Heart left ventricle (tissue), 16 donors: ENCODE measurements around the gene IL12A. TPM values are rescaled to one million over a fixed set of nuclear protein-coding genes. Genes with fewer than 3 reads are reported as not detected.

Experiments used
- ATAC-seq, 4 donors: fragments of 200-7000 bp; cut with Tn5 transposase; one replicate each; pipeline ENCODE4 v1.9.1; 2020 to 2022; ENCODE audit warnings: moderate library complexity in 4 of 4, mild to moderate bottlenecking in 3 of 4, moderate number of reproducible peaks in 1 of 4
- DNase-seq, 5 donors: peaks; one replicate each; pipeline ENCODE4 v3.0.0-alpha.2; 2020
- H3K27ac ChIP-seq, 12 donors: fragments of 200-600 bp; sonication (generic) in 4 of 12; one replicate each; pipeline versions ENCODE4 v1.5.0 to v1.8.0; 2016 to 2022; ENCODE audit warnings: mild to moderate bottlenecking in 2 of 12
- H3K27me3 ChIP-seq, 9 donors: fragments of 200-600 bp; sonication (generic) in 2 of 9; one replicate each; pipeline versions ENCODE4 v1.5.1 to v1.8.0; 2016 to 2022; ENCODE audit warnings: mild to moderate bottlenecking in 3 of 9
- H3K36me3 ChIP-seq, 9 donors: fragments of 200-600 bp; sonication (generic) in 2 of 9; one replicate each; pipeline versions ENCODE4 v1.5.0 to v1.8.0; 2018 to 2022; ENCODE audit warnings: mild to moderate bottlenecking in 2 of 9
- H3K4me1 ChIP-seq, 12 donors: fragments of 200-600 bp; sonication (generic) in 4 of 12; one replicate each; pipeline versions ENCODE4 v1.5.0 to v1.8.0; 2016 to 2022; ENCODE audit warnings: mild to moderate bottlenecking in 3 of 12
- H3K4me3 ChIP-seq, 12 donors: fragments of 200-600 bp; sonication (generic) in 4 of 12; one replicate each; pipeline versions ENCODE4 v1.5.0 to v1.8.0; 2017 to 2022; ENCODE audit warnings: mild to moderate bottlenecking in 9 of 12, moderate library complexity in 4 of 12
- H3K9me3 ChIP-seq, 12 donors: fragments of 200-600 bp; sonication (generic) in 4 of 12; one replicate each; pipeline versions ENCODE4 v1.5.0 to v1.8.0; 2016 to 2022; ENCODE audit warnings: mild to moderate bottlenecking in 1 of 12
- POLR2A ChIP-seq, 2 donors: fragments of 450-650 bp; IDR thresholded peaks; one replicate each; pipeline ENCODE4 v1.6.1; 2017; ENCODE audit warnings: antibody characterized with exemption in 2 of 2, mild to moderate bottlenecking in 2 of 2, moderate library complexity in 2 of 2
- WGBS, 4 donors: extraction: QIAGEN DNeasy Blood & Tissue Kit in 2 of 4; methylation state at CpG; one replicate each; pipeline versions ENCODE4 v1.1.5 to v1.1.7; 2013 to 2018; 5-methylcytosine and 5-hydroxymethylcytosine counted together
- intact Hi-C, 10 donors: fragments of 100-400 bp; cut with DNase I; formaldehyde crosslinking; loops; one replicate each; pipeline versions ENCODE4 v1.11.1 to v1.14.2; 2022
- polyA plus RNA-seq, 2 donors: library from polyadenylated mRNA; stranded (reverse); fragments of 200-250 nt; gene quantifications; one replicate each; pipeline ENCODE4 v1.2.3, GENCODE V29; 2013
- total RNA-seq, 9 donors: library from RNA; depleted of rRNA in 2 of 9; stranded (reverse); fragments of >200 nt in 2 of 9; fragmentation: NEBNext Ultra II Directional in 3 of 9; extraction: Animal tissue kit (Norgen Biotek cat#: 25700) in 3 of 9; gene quantifications; one replicate each; pipeline versions ENCODE4 v1.1.0 to v1.2.4, GENCODE V29; 2016 to 2023
- TF ChIP-seq, protein P1 (sequence below), 12 donors: fragments of 200-600 bp; sonication (generic) in 4 of 12; IDR thresholded peaks; one replicate each; pipeline versions ENCODE4 v1.5.0 to v1.8.0; 2018 to 2022; ENCODE audit warnings: antibody characterized with exemption in 12 of 12, mild to moderate bottlenecking in 5 of 12
- donor health status: ischemic (EF 13 %, LVEDD 7.1; RV severe dilation, severe dysfunction).
- donor health status: healthy with polysubstance abuse.
- donor health status: DM: no; HTN: yes; CAD: no.
- donor health status: DM: no; HTN: no; CAD: no.
- donor health status: ischemic (EF 25% LVEDD 6.9; RV normal size, moderate dysfunction).
- donor health status: ischemic (EF 25% LVEDD 5.7; RV mildly dilated, moderate dysfunction).
- donor health status: healthy.
- donor health status: DM: yes; HTN: yes; CAD: no.
- donor health status: ischemic (EF 35%, LVEDD 5.7; RV mildly dilated, moderate dysfunction).
- donor health status: nonischemic (EF 11% LVEDD 7.7; RV severe dilation, severe dysfunction).
- donor health status: DM: yes; HTN: yes; CAD: no.
- donor health status: PGD.
- donor health status: ischemic (EF 29% LVEDD 5.4; RV normal size, mild dysfunction).
- donor health status: nonischemic (EF 23%, LVEDD 6.1; RV moderate dilation, normal function).

The IL12A gene
- total and polyA plus RNA-seq, 11 donors = 0.42 to 3.3 (median 0.57) TPM

DNA sequence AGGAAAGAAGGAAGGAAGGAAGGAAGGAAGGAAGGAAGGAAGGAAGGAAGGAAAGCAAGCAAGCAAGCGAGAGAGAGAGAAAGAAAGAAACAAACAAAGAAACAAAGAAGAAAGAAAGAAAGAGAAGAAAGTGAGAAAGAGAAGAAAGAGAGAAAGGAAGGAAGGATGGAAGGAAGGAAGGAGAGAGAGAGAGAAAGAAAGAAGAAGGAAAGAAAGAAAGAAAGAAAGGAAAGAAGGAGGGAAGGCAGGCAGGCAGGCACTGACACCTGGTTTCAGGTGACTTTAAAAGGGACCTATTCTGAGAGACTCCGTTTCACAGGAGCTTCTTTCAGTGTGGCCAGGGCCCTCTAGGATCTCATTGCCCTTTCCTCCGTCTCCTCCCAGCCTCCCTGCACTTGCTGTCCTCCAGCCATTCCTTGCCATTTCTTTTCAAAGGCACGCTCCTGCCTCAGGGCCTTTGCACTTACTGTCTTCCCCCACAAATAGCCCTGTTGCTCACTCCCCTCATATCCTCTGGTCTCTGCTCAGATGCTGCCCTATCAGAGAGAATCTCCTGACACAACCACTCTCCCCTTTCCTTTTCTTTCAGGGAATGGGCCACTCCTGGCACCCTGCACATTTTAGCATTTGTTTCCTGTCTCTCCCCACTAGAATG is 31.5 kb downstream of the IL12A start:
- ATAC-seq (no peak), DNase-seq (no peak)
- 79 to 85% (median 83%) methylated on average over 4 of the region's 4 CpGs for WGBS, 4 donors
- Histone ChIP-seq H3K4me3 (no peak overlapping the region), H3K27me3 (peaks cover 0 to 4% (median 0%) of the 10 kb centered on the region in 9 donors), H3K36me3 (no peaks in the 10 kb centered on the region), H3K27ac (no peak overlapping the region), H3K4me1 (no peaks in the 10 kb centered on the region), H3K9me3 (no peaks in the 10 kb centered on the region)
- TF ChIP-seq, protein P1, sequence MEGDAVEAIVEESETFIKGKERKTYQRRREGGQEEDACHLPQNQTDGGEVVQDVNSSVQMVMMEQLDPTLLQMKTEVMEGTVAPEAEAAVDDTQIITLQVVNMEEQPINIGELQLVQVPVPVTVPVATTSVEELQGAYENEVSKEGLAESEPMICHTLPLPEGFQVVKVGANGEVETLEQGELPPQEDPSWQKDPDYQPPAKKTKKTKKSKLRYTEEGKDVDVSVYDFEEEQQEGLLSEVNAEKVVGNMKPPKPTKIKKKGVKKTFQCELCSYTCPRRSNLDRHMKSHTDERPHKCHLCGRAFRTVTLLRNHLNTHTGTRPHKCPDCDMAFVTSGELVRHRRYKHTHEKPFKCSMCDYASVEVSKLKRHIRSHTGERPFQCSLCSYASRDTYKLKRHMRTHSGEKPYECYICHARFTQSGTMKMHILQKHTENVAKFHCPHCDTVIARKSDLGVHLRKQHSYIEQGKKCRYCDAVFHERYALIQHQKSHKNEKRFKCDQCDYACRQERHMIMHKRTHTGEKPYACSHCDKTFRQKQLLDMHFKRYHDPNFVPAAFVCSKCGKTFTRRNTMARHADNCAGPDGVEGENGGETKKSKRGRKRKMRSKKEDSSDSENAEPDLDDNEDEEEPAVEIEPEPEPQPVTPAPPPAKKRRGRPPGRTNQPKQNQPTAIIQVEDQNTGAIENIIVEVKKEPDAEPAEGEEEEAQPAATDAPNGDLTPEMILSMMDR (IDR thresholded peaks at IDR 0.05) = no peak
- TF ChIP-seq POLR2A (IDR thresholded peaks at IDR 0.05) = no peak
- intact Hi-C loops = no loop called here

DNA sequence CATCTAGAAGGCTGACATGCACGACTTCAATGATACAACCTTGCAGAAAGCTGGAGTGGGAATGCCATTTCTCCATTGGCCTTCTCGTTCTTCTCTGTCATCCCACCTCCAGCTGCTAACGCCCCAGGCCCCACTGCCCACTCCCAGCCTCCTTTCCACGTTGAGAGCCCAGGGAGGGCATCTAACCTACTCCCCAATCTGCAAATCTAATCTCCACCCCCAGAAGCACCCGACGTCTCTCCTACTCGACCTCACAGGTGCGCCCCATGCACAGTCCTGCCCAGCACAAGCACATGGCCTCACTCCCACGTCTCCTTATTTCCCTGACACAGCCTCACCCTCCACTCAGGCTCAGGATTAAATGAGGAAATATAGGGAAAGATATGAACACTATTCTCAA is 33.4 kb downstream of the IL12A start:
- ATAC-seq (no peak), DNase-seq (no peak)
- H3K27me3 ChIP-seq = peaks cover 0 to 4% (median 0%) of the 10 kb centered on the region in 9 donors
- no peaks in the 10 kb centered on the region for H3K36me3 ChIP-seq
- no peaks in the 10 kb centered on the region for H3K9me3 ChIP-seq
- WGBS, 4 donors = 73 to 81% (median 76%) methylated on average over 9 of the region's 9 CpGs
- no peaks in the 10 kb centered on the region for H3K4me1 ChIP-seq
- intact Hi-C loops = no loop called here
- no peak overlapping the region for H3K27ac ChIP-seq
- TF ChIP-seq, protein P1 (IDR thresholded peaks at IDR 0.05) = no peak
- no peak for TF ChIP-seq POLR2A (IDR thresholded peaks at IDR 0.05)
- H3K4me3 ChIP-seq = no peak overlapping the region

GRCh38 chr3:160023476-160023875 is 34.8 kb downstream of the IL12A start:
- ATAC-seq (no peak), DNase-seq (no peak)
- no peaks in the 10 kb centered on the region for H3K9me3 ChIP-seq
- TF ChIP-seq POLR2A (IDR thresholded peaks at IDR 0.05) = no peak
- TF ChIP-seq, protein P1 (IDR thresholded peaks at IDR 0.05) = no peak
- H3K27ac ChIP-seq = no peak overlapping the region
- H3K4me1 ChIP-seq = peaks cover 0 to 5% (median 0%) of the 10 kb centered on the region in 12 donors
- H3K36me3 ChIP-seq = no peaks in the 10 kb centered on the region
- H3K4me3 ChIP-seq = no peak overlapping the region
- intact Hi-C loops = no loop called here
- WGBS, 4 donors = 75 to 86% (median 80%) methylated on average over 1 of the region's 1 CpG
- peaks cover 0 to 4% (median 0%) of the 10 kb centered on the region in 9 donors for H3K27me3 ChIP-seq

DNA sequence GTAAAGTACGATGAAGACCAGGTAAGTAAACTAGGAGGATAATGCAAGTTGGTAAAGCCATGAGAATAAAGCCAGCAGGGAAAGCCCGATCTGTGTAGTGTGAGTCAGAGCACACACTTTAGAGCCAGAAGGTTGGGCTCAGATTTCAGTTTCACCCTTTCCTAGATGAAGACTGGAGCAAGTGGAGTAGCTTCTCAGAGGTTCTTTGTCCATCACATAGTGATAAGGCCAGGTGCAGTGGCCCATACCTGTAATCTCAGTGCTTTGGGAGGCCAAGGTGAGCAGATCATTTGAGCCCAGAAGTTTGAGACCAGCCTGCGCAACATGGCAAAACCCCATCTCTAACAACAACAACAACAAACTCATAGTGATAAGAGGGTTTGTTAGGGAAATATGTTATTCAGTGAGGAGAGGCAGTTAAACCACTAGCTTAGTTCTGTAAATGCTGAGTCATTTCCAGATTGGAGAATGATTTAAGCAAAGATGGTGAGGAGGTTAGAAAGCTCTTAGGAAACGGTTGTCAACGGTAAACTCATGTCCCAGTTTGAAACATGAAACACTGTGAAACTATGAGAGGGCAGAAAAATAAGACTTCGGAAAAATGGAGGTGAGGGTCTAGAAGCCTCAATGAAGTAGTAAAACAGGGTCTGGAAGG is 39.0 kb downstream of the IL12A start:
- Histone ChIP-seq H3K4me1 (peaks cover 0 to 5% (median 0%) of the 10 kb centered on the region in 12 donors), H3K9me3 (no peaks in the 10 kb centered on the region), H3K27ac (no peak overlapping the region), H3K27me3 (no peaks in the 10 kb centered on the region), H3K4me3 (no peak overlapping the region), H3K36me3 (no peaks in the 10 kb centered on the region)
- ATAC-seq (no peak), DNase-seq (no peak)
- WGBS, 4 donors = 78 to 81% (median 78%) methylated on average over 6 of the region's 6 CpGs
- intact Hi-C loops = no loop called here
- TF ChIP-seq POLR2A (IDR thresholded peaks at IDR 0.05) = no peak
- TF ChIP-seq, protein P1 (IDR thresholded peaks at IDR 0.05) = no peak
